Measurements from ENCODE around the gene GRM3. TPM values are rescaled to one million over a fixed set of nuclear protein-coding genes. Genes with fewer than 3 reads are reported as not detected.

GRM3 gene
- total and polyA plus RNA-seq, 5 experiments from 2014 or later, result not detected

GRCh38 chr7:86826948-86827347, 183.2 kb downstream of the GRM3 start:
- ATAC-seq, result no peak
- H3K9me3 Mint-ChIP-seq, result peaks cover 0 to 3% (median 0%) of the 10 kb centered on the region in 9 donors
- H3K36me3 Mint-ChIP-seq, result no peaks in the 10 kb centered on the region
- H3K4me3 Mint-ChIP-seq, result no peak overlapping the region
- POLR2A ChIA-PET, result no interaction called here
- H3K4me1 Mint-ChIP-seq, result no peaks in the 10 kb centered on the region
- peaks cover 0 to 16% (median 3%) of the 10 kb centered on the region in 5 donors for H3K27me3 Mint-ChIP-seq
- H3K27ac Mint-ChIP-seq, result no peak overlapping the region
- no peak for DNase-seq

- no peak for ATAC-seq
Measured at GRCh38 chr7:86833360-86833759, 189.7 kb downstream of the GRM3 start.

GRCh38 chr7:86837235-86837634, 193.5 kb downstream of the GRM3 start:
- Mint-ChIP-seq H3K4me1 (no peaks in the 10 kb centered on the region), H3K4me3 (no peak overlapping the region), H3K27ac (no peak overlapping the region), H3K36me3 (no peaks in the 10 kb centered on the region), H3K27me3 (peaks cover 0 to 6% (median 4%) of the 10 kb centered on the region in 5 donors), H3K9me3 (peaks cover 0 to 4% (median 0%) of the 10 kb centered on the region in 9 donors)
- no peak for DNase-seq
- ATAC-seq, result no peak
- POLR2A ChIA-PET, result no interaction called here

More at GRCh38 chr7:86833360-86833759, 189.7 kb downstream of the GRM3 start:
- no peak overlapping the region for H3K4me3 Mint-ChIP-seq
- no peaks in the 10 kb centered on the region for H3K4me1 Mint-ChIP-seq
- POLR2A ChIA-PET, result no interaction called here
- peaks cover 0 to 3% (median 0%) of the 10 kb centered on the region in 9 donors for H3K9me3 Mint-ChIP-seq
- peaks cover 0 to 4% (median 2%) of the 10 kb centered on the region in 5 donors for H3K27me3 Mint-ChIP-seq
- DNase-seq, result no peak
- H3K36me3 Mint-ChIP-seq, result no peaks in the 10 kb centered on the region
- H3K27ac Mint-ChIP-seq, result no peak overlapping the region

GRCh38 chr7:86844608-86845007, 200.9 kb downstream of the GRM3 start:
- H3K27me3 Mint-ChIP-seq, result peaks cover 0 to 7% (median 2%) of the 10 kb centered on the region in 5 donors
- H3K36me3 Mint-ChIP-seq, result no peaks in the 10 kb centered on the region
- no peak for ATAC-seq
- POLR2A ChIA-PET, result no interaction called here
- DNase-seq, result no peak
- no peaks in the 10 kb centered on the region for H3K4me1 Mint-ChIP-seq
- no peak overlapping the region for H3K4me3 Mint-ChIP-seq
- H3K9me3 Mint-ChIP-seq, result peaks cover 0 to 7% (median 0%) of the 10 kb centered on the region in 9 donors
- H3K27ac Mint-ChIP-seq, result no peak overlapping the region

GRCh38 chr7:86846494-86847190, 202.9 kb downstream of the GRM3 start:
- DNase-seq, result no peak
- Mint-ChIP-seq H3K9me3 (peaks cover 0 to 7% (median 0%) of the 10 kb centered on the region in 9 donors), H3K4me3 (no peak overlapping the region), H3K27ac (no peak overlapping the region), H3K4me1 (no peaks in the 10 kb centered on the region), H3K27me3 (peaks cover 0 to 7% (median 0%) of the 10 kb centered on the region in 5 donors), H3K36me3 (no peaks in the 10 kb centered on the region)
- POLR2A ChIA-PET, result no interaction called here
- no peak for ATAC-seq

- Mint-ChIP-seq H3K4me3 (no peak overlapping the region), H3K27ac (no peak overlapping the region), H3K9me3 (peaks cover 0 to 7% (median 0%) of the 10 kb centered on the region in 9 donors), H3K4me1 (no peaks in the 10 kb centered on the region), H3K27me3 (peaks cover 0 to 7% (median 0%) of the 10 kb centered on the region in 5 donors), H3K36me3 (no peaks in the 10 kb centered on the region)
- DNase-seq (no peak), ATAC-seq (no peak)
- POLR2A ChIA-PET, result no interaction called here
Measured at GRCh38 chr7:86848226-86848625, 204.5 kb downstream of the GRM3 start.

- no peak for DNase-seq
- Mint-ChIP-seq H3K9me3 (peaks cover 0 to 2% (median 0%) of the 10 kb centered on the region in 9 donors), H3K27ac (no peak overlapping the region), H3K4me1 (no peaks in the 10 kb centered on the region), H3K27me3 (peaks cover 0 to 3% (median under 1%) of the 10 kb centered on the region in 5 donors), H3K4me3 (no peak overlapping the region), H3K36me3 (no peaks in the 10 kb centered on the region)
- ATAC-seq, result no peak
- POLR2A ChIA-PET, result no interaction called here
Measured at GRCh38 chr7:86851566-86851965, 207.9 kb downstream of the GRM3 start.

- POLR2A ChIA-PET, result no interaction called here
- Mint-ChIP-seq H3K27me3 (peaks cover 0 to 5% (median 2%) of the 10 kb centered on the region in 5 donors), H3K9me3 (peaks cover 0 to 9% (median 0%) of the 10 kb centered on the region in 9 donors), H3K27ac (no peak overlapping the region), H3K36me3 (peaks cover 0 to under 1% (median 0%) of the 10 kb centered on the region in 3 donors), H3K4me1 (no peaks in the 10 kb centered on the region), H3K4me3 (no peak overlapping the region)
- DNase-seq, result no peak
- no peak for ATAC-seq
Measured at GRCh38 chr7:86863452-86863851, 219.7 kb downstream of the GRM3 start.

GRCh38 chr7:86867163-86867762, 223.6 kb downstream of the GRM3 start:
- DNase-seq (no peak), ATAC-seq (no peak)
- no peak overlapping the region for H3K27ac Mint-ChIP-seq
- H3K9me3 Mint-ChIP-seq, result peaks cover 0 to 21% (median 9%) of the 10 kb centered on the region in 9 donors
- H3K4me3 Mint-ChIP-seq, result no peak overlapping the region
- peaks cover 4 to 18% (median 5%) of the 10 kb centered on the region in 3 donors for H3K36me3 Mint-ChIP-seq
- no peaks in the 10 kb centered on the region for H3K4me1 Mint-ChIP-seq
- POLR2A ChIA-PET, result no interaction called here
- peaks cover 0 to 9% (median 5%) of the 10 kb centered on the region in 5 donors for H3K27me3 Mint-ChIP-seq

GRCh38 chr7:86876146-86876545, 232.4 kb downstream of the GRM3 start:
- Mint-ChIP-seq H3K27ac (no peak overlapping the region), H3K36me3 (peaks cover 0 to 4% (median 3%) of the 10 kb centered on the region in 3 donors), H3K9me3 (peaks cover 0 to 6% (median 0%) of the 10 kb centered on the region in 9 donors), H3K27me3 (no peaks in the 10 kb centered on the region), H3K4me3 (no peak overlapping the region), H3K4me1 (no peaks in the 10 kb centered on the region)
- POLR2A ChIA-PET, result no interaction called here
- DNase-seq (no peak), ATAC-seq (no peak)

- peaks cover 0 to 2% (median 0%) of the 10 kb centered on the region in 3 donors for H3K36me3 Mint-ChIP-seq
Measured at GRCh38 chr7:86884152-86884551, 240.4 kb downstream of the GRM3 start.

GRCh38 chr7:86889501-86889900, 245.8 kb downstream of the GRM3 start:
- Mint-ChIP-seq H3K27me3 (no peaks in the 10 kb centered on the region), H3K36me3 (peaks cover 0 to 15% (median 6%) of the 10 kb centered on the region in 3 donors), H3K4me3 (no peak overlapping the region), H3K27ac (no peak overlapping the region), H3K9me3 (no peaks in the 10 kb centered on the region), H3K4me1 (no peaks in the 10 kb centered on the region)
- DNase-seq (no peak), ATAC-seq (no peak)
- POLR2A ChIA-PET, result no interaction called here

More at GRCh38 chr7:86884152-86884551, 240.4 kb downstream of the GRM3 start:
- no peak overlapping the region for H3K27ac Mint-ChIP-seq
- H3K4me1 Mint-ChIP-seq, result no peaks in the 10 kb centered on the region
- no peak overlapping the region for H3K4me3 Mint-ChIP-seq
- H3K9me3 Mint-ChIP-seq, result peaks cover 0 to 1% (median 0%) of the 10 kb centered on the region in 9 donors
- POLR2A ChIA-PET, result no interaction called here
- H3K27me3 Mint-ChIP-seq, result peaks cover 0 to 2% (median 0%) of the 10 kb centered on the region in 5 donors
- DNase-seq, result no peak
- ATAC-seq, result no peak

- DNase-seq (no peak), ATAC-seq (no peak)
- no peaks in the 10 kb centered on the region for H3K4me1 Mint-ChIP-seq
- H3K4me3 Mint-ChIP-seq, result no peak overlapping the region
- peak overlapping the region in 1 of 10 donors; percentile 1 for H3K27ac Mint-ChIP-seq
- POLR2A ChIA-PET, result interaction anchor here (0.6 to 0.7 kb wide), 2 partner anchors 47 to 672 kb away, joined by 3 to 7 read pairs; no protein-coding TSS in a partner anchor
- H3K27me3 Mint-ChIP-seq, result peaks cover 0 to 5% (median 0%) of the 10 kb centered on the region in 5 donors
- peaks cover 0 to 15% (median 0%) of the 10 kb centered on the region in 3 donors for H3K36me3 Mint-ChIP-seq
- no peaks in the 10 kb centered on the region for H3K9me3 Mint-ChIP-seq
Measured at GRCh38 chr7:86898171-86898570, 254.5 kb downstream of the GRM3 start.

Data from naive thymus-derived CD8-positive, alpha-beta T cell (primary cell).